ENCODE measurements around the gene PITPNM2.

Gene PITPNM2

DNA sequence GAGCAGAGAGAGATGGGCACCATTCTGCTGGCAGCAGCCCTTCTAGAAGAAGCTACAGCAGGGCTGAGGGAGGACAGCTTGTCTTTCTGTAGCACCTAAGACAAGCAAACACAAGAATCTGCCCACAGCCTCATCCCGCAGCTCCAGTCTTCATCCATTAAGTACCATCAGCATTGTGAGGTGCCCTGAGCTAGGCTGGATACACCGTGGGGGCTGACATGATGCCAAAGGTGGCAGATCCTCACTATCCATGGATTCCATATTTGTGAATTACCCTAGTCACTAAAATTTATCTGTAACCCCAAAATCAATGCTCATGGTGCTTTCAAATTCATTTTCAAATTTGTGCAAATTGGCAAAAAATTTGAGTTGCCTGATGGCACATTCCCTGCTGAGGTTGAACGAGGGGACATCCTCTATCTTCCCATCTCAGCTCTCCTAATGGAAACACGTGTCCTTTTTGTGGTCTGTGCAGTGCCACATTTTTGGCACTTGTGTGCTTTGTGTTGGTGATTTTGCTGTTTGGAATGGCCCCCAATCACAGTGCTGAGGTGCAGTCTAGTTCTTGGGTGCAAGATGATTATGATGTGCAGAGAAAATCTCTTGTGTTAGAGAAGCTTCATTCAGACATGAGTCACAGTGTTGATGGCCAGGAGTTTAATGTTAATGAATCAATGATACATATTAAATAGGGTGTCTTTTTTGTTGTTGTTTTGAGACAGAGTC is 7.0 kb downstream of the PITPNM2 start:
- no peak for DNase-seq (ENCODE audit: low read depth in 1 of 2, low spot score in 1 of 2)
- no peaks in the 10 kb centered on the region for H3K27me3 ChIP-seq (ENCODE audit: insufficient read depth, poor library complexity, severe bottlenecking)
- no peak overlapping the region for H3K4me3 ChIP-seq (replicated peaks; ENCODE audit: insufficient read depth, low read length)
- no peak overlapping the region for H3K27ac ChIP-seq (replicated peaks)
- TF ChIP-seq, protein P1, sequence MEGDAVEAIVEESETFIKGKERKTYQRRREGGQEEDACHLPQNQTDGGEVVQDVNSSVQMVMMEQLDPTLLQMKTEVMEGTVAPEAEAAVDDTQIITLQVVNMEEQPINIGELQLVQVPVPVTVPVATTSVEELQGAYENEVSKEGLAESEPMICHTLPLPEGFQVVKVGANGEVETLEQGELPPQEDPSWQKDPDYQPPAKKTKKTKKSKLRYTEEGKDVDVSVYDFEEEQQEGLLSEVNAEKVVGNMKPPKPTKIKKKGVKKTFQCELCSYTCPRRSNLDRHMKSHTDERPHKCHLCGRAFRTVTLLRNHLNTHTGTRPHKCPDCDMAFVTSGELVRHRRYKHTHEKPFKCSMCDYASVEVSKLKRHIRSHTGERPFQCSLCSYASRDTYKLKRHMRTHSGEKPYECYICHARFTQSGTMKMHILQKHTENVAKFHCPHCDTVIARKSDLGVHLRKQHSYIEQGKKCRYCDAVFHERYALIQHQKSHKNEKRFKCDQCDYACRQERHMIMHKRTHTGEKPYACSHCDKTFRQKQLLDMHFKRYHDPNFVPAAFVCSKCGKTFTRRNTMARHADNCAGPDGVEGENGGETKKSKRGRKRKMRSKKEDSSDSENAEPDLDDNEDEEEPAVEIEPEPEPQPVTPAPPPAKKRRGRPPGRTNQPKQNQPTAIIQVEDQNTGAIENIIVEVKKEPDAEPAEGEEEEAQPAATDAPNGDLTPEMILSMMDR (IDR thresholded peaks at IDR 0.05; ENCODE audit: insufficient read depth, low read length), result no peak
- TF ChIP-seq SPI1 (IDR thresholded peaks at IDR 0.05; ENCODE audit: borderline replicate concordance, low read depth), result no peak
- TF ChIP-seq POLR2AphosphoS5 (IDR thresholded peaks at IDR 0.05; ENCODE audit: low read depth), result no peak
- TF ChIP-seq, protein P2, sequence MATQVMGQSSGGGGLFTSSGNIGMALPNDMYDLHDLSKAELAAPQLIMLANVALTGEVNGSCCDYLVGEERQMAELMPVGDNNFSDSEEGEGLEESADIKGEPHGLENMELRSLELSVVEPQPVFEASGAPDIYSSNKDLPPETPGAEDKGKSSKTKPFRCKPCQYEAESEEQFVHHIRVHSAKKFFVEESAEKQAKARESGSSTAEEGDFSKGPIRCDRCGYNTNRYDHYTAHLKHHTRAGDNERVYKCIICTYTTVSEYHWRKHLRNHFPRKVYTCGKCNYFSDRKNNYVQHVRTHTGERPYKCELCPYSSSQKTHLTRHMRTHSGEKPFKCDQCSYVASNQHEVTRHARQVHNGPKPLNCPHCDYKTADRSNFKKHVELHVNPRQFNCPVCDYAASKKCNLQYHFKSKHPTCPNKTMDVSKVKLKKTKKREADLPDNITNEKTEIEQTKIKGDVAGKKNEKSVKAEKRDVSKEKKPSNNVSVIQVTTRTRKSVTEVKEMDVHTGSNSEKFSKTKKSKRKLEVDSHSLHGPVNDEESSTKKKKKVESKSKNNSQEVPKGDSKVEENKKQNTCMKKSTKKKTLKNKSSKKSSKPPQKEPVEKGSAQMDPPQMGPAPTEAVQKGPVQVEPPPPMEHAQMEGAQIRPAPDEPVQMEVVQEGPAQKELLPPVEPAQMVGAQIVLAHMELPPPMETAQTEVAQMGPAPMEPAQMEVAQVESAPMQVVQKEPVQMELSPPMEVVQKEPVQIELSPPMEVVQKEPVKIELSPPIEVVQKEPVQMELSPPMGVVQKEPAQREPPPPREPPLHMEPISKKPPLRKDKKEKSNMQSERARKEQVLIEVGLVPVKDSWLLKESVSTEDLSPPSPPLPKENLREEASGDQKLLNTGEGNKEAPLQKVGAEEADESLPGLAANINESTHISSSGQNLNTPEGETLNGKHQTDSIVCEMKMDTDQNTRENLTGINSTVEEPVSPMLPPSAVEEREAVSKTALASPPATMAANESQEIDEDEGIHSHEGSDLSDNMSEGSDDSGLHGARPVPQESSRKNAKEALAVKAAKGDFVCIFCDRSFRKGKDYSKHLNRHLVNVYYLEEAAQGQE (IDR thresholded peaks at IDR 0.05; ENCODE audit: insufficient replicate concordance, low read depth), result no peak
- no peak for TF ChIP-seq GABPA (IDR thresholded peaks at IDR 0.05; ENCODE audit: low read depth)

DNA sequence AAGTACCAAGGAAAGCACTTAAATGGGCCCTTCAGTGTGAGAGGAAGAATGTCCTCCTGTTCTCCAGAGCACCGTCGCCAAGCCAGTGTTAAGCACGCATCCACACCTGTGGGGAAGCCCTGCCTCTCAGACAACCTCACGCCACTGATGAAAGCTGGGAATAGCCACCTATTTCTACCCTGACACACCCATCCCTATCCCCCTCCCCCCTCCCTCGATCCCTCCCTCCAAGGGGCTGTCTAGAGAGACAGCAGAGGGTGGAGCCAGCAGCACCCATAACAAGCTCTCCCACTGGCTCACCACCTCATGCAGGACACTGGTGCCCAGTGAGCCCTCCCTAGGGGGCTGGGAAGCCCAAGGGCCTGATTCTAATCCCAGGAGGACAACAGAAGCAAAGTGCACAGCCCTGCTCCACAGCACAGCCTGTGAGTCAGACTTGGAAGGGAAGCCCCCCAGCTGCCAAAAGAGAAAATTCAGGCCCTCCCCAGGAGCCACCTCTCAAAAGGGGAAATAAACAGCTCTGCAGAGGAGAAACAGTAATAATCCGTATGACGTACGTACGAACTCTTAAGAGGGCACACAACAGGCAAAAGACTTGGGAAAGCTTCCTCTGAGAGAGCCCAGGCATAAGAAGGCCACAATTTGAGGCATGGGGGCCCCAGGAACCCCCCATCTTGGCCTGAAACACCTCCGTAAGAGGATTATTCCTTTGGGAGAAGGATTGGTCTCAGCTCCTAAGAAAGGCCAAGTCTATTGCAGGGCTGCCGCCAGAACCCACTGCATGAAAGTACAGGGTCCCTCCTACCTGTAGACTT is 7.8 kb downstream of the PITPNM2 start:
- no peak overlapping the region for H3K4me3 ChIP-seq (replicated peaks; ENCODE audit: insufficient read depth, low read length)

DNA sequence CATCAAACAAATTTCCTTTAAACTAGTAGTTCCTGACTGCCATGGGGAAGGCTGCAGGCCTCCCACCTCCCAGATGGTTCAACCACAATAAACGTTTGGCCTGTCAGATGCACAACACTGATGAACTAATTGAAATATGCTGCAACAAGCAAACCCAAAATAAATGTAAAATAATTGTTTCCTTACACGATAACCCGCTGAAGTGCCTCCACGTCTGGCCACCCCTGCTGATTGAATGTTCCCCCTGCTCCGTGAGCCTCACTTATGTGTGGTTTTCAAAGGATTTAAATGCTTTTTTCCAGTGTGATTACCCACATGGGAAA is 8.4 kb downstream of the PITPNM2 start:
- Histone ChIP-seq H3K4me3 (replicated peaks; ENCODE audit: insufficient read depth, low read length) (no peak overlapping the region), H3K27ac (replicated peaks) (no peak overlapping the region), H3K27me3 (ENCODE audit: insufficient read depth, poor library complexity, severe bottlenecking) (no peaks in the 10 kb centered on the region)
- no peak for TF ChIP-seq POLR2AphosphoS5 (IDR thresholded peaks at IDR 0.05; ENCODE audit: low read depth)
- TF ChIP-seq, protein P1 (IDR thresholded peaks at IDR 0.05; ENCODE audit: insufficient read depth, low read length), result no peak
- TF ChIP-seq, protein P2 (IDR thresholded peaks at IDR 0.05; ENCODE audit: insufficient replicate concordance, low read depth), result no peak
- TF ChIP-seq SPI1 (IDR thresholded peaks at IDR 0.05; ENCODE audit: borderline replicate concordance, low read depth), result no peak
- no peak for TF ChIP-seq GABPA (IDR thresholded peaks at IDR 0.05; ENCODE audit: low read depth)
- DNase-seq (ENCODE audit: low read depth in 1 of 2, low spot score in 1 of 2), result no peak

More for the DNA sequence above, 7.8 kb downstream of the PITPNM2 start:
- no peak for TF ChIP-seq POLR2AphosphoS5 (IDR thresholded peaks at IDR 0.05; ENCODE audit: low read depth)
- DNase-seq (ENCODE audit: low read depth in 1 of 2, low spot score in 1 of 2), result no peak
- Histone ChIP-seq H3K27ac (replicated peaks) (no peak overlapping the region), H3K27me3 (ENCODE audit: insufficient read depth, poor library complexity, severe bottlenecking) (no peaks in the 10 kb centered on the region)
